IPS-18a (cell line): Measurements from ENCODE around the gene IGFBP2.

ENCODE experiments used
- H3K27ac ChIP-seq: one replicate; pipeline ENCODE4 v1.5.1; 2013; ENCODE audit warnings: low read length
- H3K27me3 ChIP-seq: one replicate; pipeline ENCODE4 v1.6.1; 2013; ENCODE audit warnings: mild to moderate bottlenecking, low read length; ENCODE audit not compliant: control insufficient read depth, insufficient read depth
- H3K36me3 ChIP-seq: one replicate; pipeline ENCODE4 v1.6.1; 2013; ENCODE audit warnings: low read depth, low read length; ENCODE audit not compliant: control insufficient read depth
- H3K4me1 ChIP-seq: one replicate; pipeline ENCODE4 v1.6.1; 2013; ENCODE audit warnings: low read depth, low read length; ENCODE audit not compliant: control insufficient read depth
- H3K4me3 ChIP-seq: one replicate; pipeline ENCODE4 v1.5.1; 2013; ENCODE audit warnings: low read length
- H3K9ac ChIP-seq: one replicate; pipeline ENCODE4 v1.6.1; 2013; ENCODE audit warnings: mild to moderate bottlenecking, low read length, moderate library complexity
- H3K9me3 ChIP-seq: one replicate; pipeline ENCODE4 v1.6.1; 2013; ENCODE audit warnings: low read depth, low read length; ENCODE audit not compliant: control insufficient read depth

Gene IGFBP2

GRCh38 chr2:216633616-216634369 is 573 bp downstream of the IGFBP2 start:
- Histone ChIP-seq H3K4me1 (peaks cover 27% of the 10 kb centered on the region), H3K4me3 (peak overlapping the region; percentile 92), H3K27ac (no peak overlapping the region), H3K9ac (peak overlapping the region; percentile 79), H3K27me3 (peaks cover 14% of the 10 kb centered on the region), H3K36me3 (no peaks in the 10 kb centered on the region), H3K9me3 (no peaks in the 10 kb centered on the region)

GRCh38 chr2:216634370-216635148 is 1.3 kb downstream of the IGFBP2 start:
- H3K9ac ChIP-seq, result peak overlapping the region; percentile 79
- H3K4me3 ChIP-seq, result peak overlapping the region; percentile 92
- no peak overlapping the region for H3K27ac ChIP-seq
- H3K27me3 ChIP-seq, result peaks cover 14% of the 10 kb centered on the region
- no peaks in the 10 kb centered on the region for H3K36me3 ChIP-seq
- no peaks in the 10 kb centered on the region for H3K9me3 ChIP-seq
- H3K4me1 ChIP-seq, result peaks cover 27% of the 10 kb centered on the region

GRCh38 chr2:216635171-216635570 is 2.0 kb downstream of the IGFBP2 start:
- Histone ChIP-seq H3K36me3 (no peaks in the 10 kb centered on the region), H3K27ac (no peak overlapping the region), H3K9me3 (no peaks in the 10 kb centered on the region), H3K9ac (peak overlapping the region; percentile 79), H3K4me1 (peaks cover 27% of the 10 kb centered on the region), H3K4me3 (peak overlapping the region; percentile 92), H3K27me3 (peaks cover 14% of the 10 kb centered on the region)

- Histone ChIP-seq H3K36me3 (peaks cover 6% of the 10 kb centered on the region), H3K27ac (peak overlapping the region; percentile 8), H3K4me3 (peak overlapping the region; percentile 92), H3K9ac (peak overlapping the region; percentile 79), H3K9me3 (no peaks in the 10 kb centered on the region), H3K4me1 (peaks cover 27% of the 10 kb centered on the region), H3K27me3 (peaks cover 14% of the 10 kb centered on the region)
These were observed 2.7 kb downstream of the IGFBP2 start for GRCh38 chr2:216635701-216636550.

- H3K4me3 ChIP-seq, result peak overlapping the region; percentile 92
- H3K36me3 ChIP-seq, result peaks cover 9% of the 10 kb centered on the region
- H3K4me1 ChIP-seq, result peaks cover 27% of the 10 kb centered on the region
- peaks cover 12% of the 10 kb centered on the region for H3K27me3 ChIP-seq
- H3K9ac ChIP-seq, result peak overlapping the region; percentile 79
- peak overlapping the region; percentile 8 for H3K27ac ChIP-seq
- no peaks in the 10 kb centered on the region for H3K9me3 ChIP-seq
These were observed 3.6 kb downstream of the IGFBP2 start for GRCh38 chr2:216636551-216637450.

GRCh38 chr2:216637472-216637871 is 4.3 kb downstream of the IGFBP2 start:
- H3K4me1 ChIP-seq, result peaks cover 22% of the 10 kb centered on the region
- H3K27me3 ChIP-seq, result peaks cover 5% of the 10 kb centered on the region
- peaks cover 9% of the 10 kb centered on the region for H3K36me3 ChIP-seq
- H3K27ac ChIP-seq, result no peak overlapping the region
- H3K4me3 ChIP-seq, result peak overlapping the region; percentile 21
- H3K9me3 ChIP-seq, result no peaks in the 10 kb centered on the region
- H3K9ac ChIP-seq, result no peak overlapping the region

- no peaks in the 10 kb centered on the region for H3K27me3 ChIP-seq
- peaks cover 19% of the 10 kb centered on the region for H3K4me1 ChIP-seq
- peaks cover 15% of the 10 kb centered on the region for H3K36me3 ChIP-seq
- no peaks in the 10 kb centered on the region for H3K9me3 ChIP-seq
- no peak overlapping the region for H3K4me3 ChIP-seq
- no peak overlapping the region for H3K9ac ChIP-seq
- H3K27ac ChIP-seq, result no peak overlapping the region
These were observed 10.9 kb downstream of the IGFBP2 start for GRCh38 chr2:216643986-216644659.

- Histone ChIP-seq H3K9ac (no peak overlapping the region), H3K36me3 (peaks cover 15% of the 10 kb centered on the region), H3K4me3 (no peak overlapping the region), H3K4me1 (peaks cover 27% of the 10 kb centered on the region), H3K27ac (no peak overlapping the region), H3K9me3 (no peaks in the 10 kb centered on the region), H3K27me3 (no peaks in the 10 kb centered on the region)
These were observed 11.8 kb downstream of the IGFBP2 start for GRCh38 chr2:216644842-216645635.

- H3K4me3 ChIP-seq, result no peak overlapping the region
- H3K9ac ChIP-seq, result no peak overlapping the region
- H3K27me3 ChIP-seq, result no peaks in the 10 kb centered on the region
- H3K4me1 ChIP-seq, result peaks cover 29% of the 10 kb centered on the region
- no peak overlapping the region for H3K27ac ChIP-seq
- H3K9me3 ChIP-seq, result no peaks in the 10 kb centered on the region
- H3K36me3 ChIP-seq, result peaks cover 12% of the 10 kb centered on the region
These were observed 12.4 kb downstream of the IGFBP2 start for GRCh38 chr2:216645636-216645950.

- Histone ChIP-seq H3K4me3 (no peak overlapping the region), H3K9ac (no peak overlapping the region), H3K27me3 (no peaks in the 10 kb centered on the region), H3K27ac (no peak overlapping the region), H3K9me3 (no peaks in the 10 kb centered on the region), H3K36me3 (peaks cover 7% of the 10 kb centered on the region), H3K4me1 (peaks cover 32% of the 10 kb centered on the region)
These were observed 12.9 kb downstream of the IGFBP2 start for GRCh38 chr2:216646116-216646515.
